IPS DF 6.9 (cell line): ENCODE results near the gene GULP1.

Source experiments
- DNase-seq: peaks from one replicate; pipeline ENCODE4 v3.0.0-alpha.2; 2013; ENCODE audit warnings: low read depth, low spot score
- H3K27ac ChIP-seq: one replicate; pipeline ENCODE4 v1.5.1; 2013; ENCODE audit warnings: low read length, control low read depth
- H3K27me3 ChIP-seq: 2 replicates; pipeline ENCODE4 v1.6.1; 2013; ENCODE audit warnings: mild to moderate bottlenecking, low read length; ENCODE audit not compliant: control insufficient read depth, insufficient read depth
- H3K36me3 ChIP-seq: 2 replicates; pipeline ENCODE4 v1.6.1; 2013; ENCODE audit warnings: low read length; ENCODE audit not compliant: control insufficient read depth, insufficient read depth
- H3K4me1 ChIP-seq: 2 replicates; pipeline ENCODE4 v1.6.1; 2013; ENCODE audit warnings: low read length; ENCODE audit not compliant: control insufficient read depth, insufficient read depth
- H3K4me3 ChIP-seq: 2 replicates; pipeline ENCODE4 v1.5.1; 2013; ENCODE audit warnings: mild to moderate bottlenecking, low read length
- H3K9me3 ChIP-seq: 2 replicates; pipeline ENCODE4 v1.6.1; 2013; ENCODE audit warnings: low read length, inconsistent platforms; ENCODE audit not compliant: control insufficient read depth, insufficient read depth
- WGBS: extraction: QIAGEN DNeasy Blood & Tissue Kit; methylation state at CpG from one replicate; pipeline ENCODE4 v1.1.7; 2013; ENCODE audit warnings: mixed read lengths, missing lambda C conversion rate; ENCODE audit not compliant: insufficient read length, insufficient coverage; 5-methylcytosine and 5-hydroxymethylcytosine counted together

Gene GULP1

DNA sequence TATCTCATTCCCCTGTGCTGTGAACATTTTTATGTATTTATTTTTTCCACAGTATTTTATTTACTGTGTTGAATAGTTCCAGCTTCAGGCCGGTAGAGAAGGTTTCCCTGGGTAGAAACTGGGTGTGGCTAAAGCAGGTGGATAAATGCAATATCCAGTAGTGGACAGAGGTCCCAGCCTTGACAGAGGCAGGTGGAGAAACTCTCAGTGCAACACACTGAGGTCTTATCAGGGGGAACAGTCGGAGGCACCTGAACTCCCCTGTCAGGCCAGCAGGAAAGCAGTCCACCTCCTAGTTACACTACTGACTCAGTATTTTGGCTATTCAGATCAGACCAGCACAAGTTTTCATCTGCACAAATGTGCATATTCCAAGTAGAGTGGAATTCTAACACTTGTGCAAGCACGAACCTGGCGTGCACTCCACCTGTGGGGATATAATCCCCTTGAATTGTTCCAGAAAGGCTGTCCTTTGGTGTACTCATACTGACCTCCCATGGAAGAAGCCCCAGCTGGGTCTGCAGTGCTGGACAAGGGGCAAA is 103.3 kb downstream of the GULP1 start:
- no peak overlapping the region for H3K27ac ChIP-seq
- H3K36me3 ChIP-seq: 0 out of 2 replicates have a peak, but pooled peaks cover under 1% of the 10 kb centered on the region
- H3K27me3 ChIP-seq: no peaks in the 10 kb centered on the region
- H3K9me3 ChIP-seq: no peaks in the 10 kb centered on the region
- no peak for DNase-seq
- no peak overlapping the region for H3K4me3 ChIP-seq
- WGBS: no CpG with 5 or more reads among the region's 4 CpGs
- peaks cover 7% of the 10 kb centered on the region for H3K4me1 ChIP-seq

DNA sequence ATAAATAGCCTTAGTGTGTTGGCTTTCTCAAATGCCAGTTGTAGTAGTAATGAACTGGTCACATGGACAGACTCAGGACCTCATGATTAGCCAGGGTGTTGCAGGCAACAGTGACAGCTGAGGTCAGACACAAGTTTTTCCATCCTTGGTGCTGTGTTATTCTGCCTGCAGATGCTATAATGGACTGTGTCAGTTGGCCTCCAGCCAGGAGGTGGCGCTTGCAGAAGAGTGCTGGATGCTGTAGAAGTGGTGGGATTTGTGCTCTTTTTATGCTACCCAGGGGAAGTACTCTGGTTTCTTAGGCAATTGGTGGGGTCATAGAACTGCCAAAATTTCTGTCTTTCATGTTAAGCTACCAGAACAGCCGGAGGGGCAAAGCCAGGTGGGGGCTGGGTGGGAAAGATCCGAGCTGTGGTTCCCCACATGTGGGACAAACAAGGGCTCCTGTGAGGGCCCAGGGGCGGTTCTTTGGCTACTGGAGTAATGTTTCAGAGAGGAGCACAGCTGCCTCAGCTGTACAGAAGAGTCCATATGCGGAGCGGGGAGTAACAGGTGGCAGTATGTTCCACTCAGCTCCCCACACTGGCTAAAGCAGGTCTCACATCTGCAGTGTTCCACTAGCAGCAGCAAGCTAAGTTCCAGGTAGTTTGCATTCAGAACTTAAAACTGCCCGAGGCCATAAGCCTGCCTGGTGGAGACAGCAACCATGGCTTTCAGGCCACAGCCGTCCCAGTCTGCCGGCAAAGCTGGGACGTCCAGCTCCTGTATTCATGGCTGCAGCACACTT is 104.4 kb downstream of the GULP1 start:
- Histone ChIP-seq H3K9me3 (no peaks in the 10 kb centered on the region), H3K27ac (no peak overlapping the region), H3K4me1 (peaks cover 7% of the 10 kb centered on the region), H3K27me3 (no peaks in the 10 kb centered on the region), H3K36me3 (no peaks in the 10 kb centered on the region), H3K4me3 (no peak overlapping the region)
- WGBS: no CpG with 5 or more reads among the region's 10 CpGs
- DNase-seq: no peak

GRCh38 chr2:188399159-188399558 is 107.5 kb downstream of the GULP1 start:
- WGBS: no CpG with 5 or more reads among the region's 3 CpGs
- no peak overlapping the region for H3K27ac ChIP-seq
- no peak for DNase-seq
- no peak overlapping the region for H3K4me3 ChIP-seq
- no peaks in the 10 kb centered on the region for H3K27me3 ChIP-seq
- H3K9me3 ChIP-seq: no peaks in the 10 kb centered on the region
- no peaks in the 10 kb centered on the region for H3K36me3 ChIP-seq
- peaks cover 7% of the 10 kb centered on the region for H3K4me1 ChIP-seq

DNA sequence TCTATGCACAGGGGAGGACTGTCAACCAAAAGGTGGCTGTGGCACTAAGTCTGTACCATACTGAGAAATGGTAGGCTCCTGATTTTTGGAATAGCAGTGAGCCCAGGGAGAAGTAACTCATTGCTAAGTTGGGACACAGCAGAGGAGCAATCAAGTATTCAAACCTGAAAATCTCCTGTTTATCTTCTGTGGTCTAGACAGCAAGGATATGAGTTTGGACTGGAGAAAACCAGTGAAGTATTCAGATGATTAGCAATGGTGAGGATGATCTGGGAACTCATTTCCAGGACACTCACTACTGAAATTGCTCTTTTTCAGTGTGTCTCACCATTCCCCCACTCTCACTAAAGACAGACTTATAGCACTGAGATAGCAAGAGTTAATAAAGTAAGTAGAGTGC is 112.0 kb downstream of the GULP1 start:
- no peak for DNase-seq
- H3K27me3 ChIP-seq: no peaks in the 10 kb centered on the region
- no peak overlapping the region for H3K4me3 ChIP-seq
- H3K36me3 ChIP-seq: no peaks in the 10 kb centered on the region; the same call in 1 of the 2 replicates
- H3K27ac ChIP-seq: no peak overlapping the region
- no peaks in the 10 kb centered on the region for H3K9me3 ChIP-seq
- no peaks in the 10 kb centered on the region; the same call in 1 of the 2 replicates for H3K4me1 ChIP-seq

DNA sequence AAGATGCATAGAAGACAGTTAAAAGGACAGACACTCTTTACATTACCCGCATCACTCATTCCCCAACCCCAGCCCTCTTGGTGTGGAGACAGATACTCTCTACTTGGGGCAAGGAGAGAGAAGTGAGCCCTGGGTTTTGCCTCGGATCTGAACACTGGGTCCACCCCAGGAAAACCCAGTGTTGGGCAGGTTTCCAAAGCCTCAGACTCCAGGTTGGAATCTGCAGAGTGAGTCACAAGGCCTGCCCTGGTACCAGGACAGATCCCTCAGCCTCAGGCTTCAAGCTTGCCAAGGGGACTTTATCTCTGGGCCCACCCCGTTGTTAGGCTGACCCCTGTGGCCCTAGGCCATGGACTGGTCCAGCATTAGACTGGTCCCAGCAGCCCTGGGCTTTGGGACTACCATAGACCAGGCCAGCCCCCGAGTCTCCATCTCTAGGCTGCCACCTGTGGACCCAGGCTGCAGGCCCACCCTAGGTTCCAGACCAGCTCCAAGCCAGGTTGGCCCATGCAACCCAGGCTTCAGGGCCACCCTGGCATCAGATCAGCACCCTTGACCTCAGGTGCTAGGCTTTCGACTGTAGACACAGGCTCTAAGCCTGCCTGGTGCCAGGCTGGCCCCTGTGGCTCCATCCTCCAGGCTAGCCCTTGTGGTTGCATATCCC is 112.8 kb downstream of the GULP1 start:
- H3K9me3 ChIP-seq: no peaks in the 10 kb centered on the region
- no peaks in the 10 kb centered on the region; the same call in 1 of the 2 replicates for H3K36me3 ChIP-seq
- no peak for DNase-seq
- no CpG with 5 or more reads among the region's 5 CpGs for WGBS
- no peaks in the 10 kb centered on the region for H3K27me3 ChIP-seq
- no peak overlapping the region for H3K27ac ChIP-seq
- H3K4me3 ChIP-seq: no peak overlapping the region
- no peaks in the 10 kb centered on the region; the same call in 1 of the 2 replicates for H3K4me1 ChIP-seq

- H3K27ac ChIP-seq: no peak overlapping the region
- no peak overlapping the region for H3K4me3 ChIP-seq
- no peaks in the 10 kb centered on the region; the same call in 1 of the 2 replicates for H3K36me3 ChIP-seq
- no peaks in the 10 kb centered on the region for H3K9me3 ChIP-seq
- no peak for DNase-seq
- H3K4me1 ChIP-seq: no peaks in the 10 kb centered on the region; the same call in 1 of the 2 replicates
- no CpG with 5 or more reads among the region's 1 CpG for WGBS
- no peaks in the 10 kb centered on the region for H3K27me3 ChIP-seq
These were observed 114.7 kb downstream of the GULP1 start for GRCh38 chr2:188406414-188406813.

DNA sequence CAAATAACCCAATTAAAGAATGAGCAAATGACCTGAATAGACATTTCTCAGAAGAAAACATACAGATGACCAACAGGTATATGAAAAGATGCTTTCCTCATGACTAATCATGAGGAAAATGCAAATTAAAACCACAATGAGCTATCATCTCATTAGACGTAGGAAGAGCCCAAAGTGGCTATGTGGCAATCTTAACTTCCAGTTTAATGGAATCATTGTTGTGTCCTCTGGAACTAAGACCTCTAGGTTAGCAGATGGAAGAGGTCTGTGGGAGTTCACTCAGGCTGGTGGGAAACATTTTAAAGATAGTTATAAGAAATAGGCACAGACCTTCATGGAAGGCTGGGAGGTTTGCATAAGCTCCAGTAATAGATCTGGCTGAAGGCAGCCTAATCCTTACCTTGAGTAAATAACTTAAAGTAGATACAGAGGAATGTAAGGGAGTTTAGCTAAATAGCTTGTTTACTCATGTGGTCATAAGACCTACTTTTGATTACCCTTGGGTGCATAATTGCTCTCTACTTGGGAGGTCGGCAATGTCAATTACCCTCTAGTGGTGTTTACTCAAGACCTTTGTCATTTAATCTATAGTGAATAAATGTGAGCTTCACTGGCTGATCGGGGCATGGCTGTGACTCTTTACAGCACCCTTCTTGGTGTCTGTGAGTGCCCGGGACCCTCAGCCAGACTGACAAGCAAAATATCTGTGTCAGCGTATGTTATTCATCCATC is 119.0 kb downstream of the GULP1 start:
- WGBS: no CpG with 5 or more reads among the region's 5 CpGs
- no peaks in the 10 kb centered on the region for H3K36me3 ChIP-seq
- no peak overlapping the region for H3K27ac ChIP-seq
- H3K4me3 ChIP-seq: no peak overlapping the region
- H3K9me3 ChIP-seq: no peaks in the 10 kb centered on the region
- H3K27me3 ChIP-seq: no peaks in the 10 kb centered on the region
- no peaks in the 10 kb centered on the region for H3K4me1 ChIP-seq
- DNase-seq: no peak

GRCh38 chr2:188412190-188412589 is 120.5 kb downstream of the GULP1 start:
- no peaks in the 10 kb centered on the region for H3K36me3 ChIP-seq
- H3K4me3 ChIP-seq: no peak overlapping the region
- no CpG with 5 or more reads among the region's 6 CpGs for WGBS
- H3K27me3 ChIP-seq: no peaks in the 10 kb centered on the region
- H3K9me3 ChIP-seq: no peaks in the 10 kb centered on the region
- H3K4me1 ChIP-seq: no peaks in the 10 kb centered on the region
- DNase-seq: no peak
- H3K27ac ChIP-seq: no peak overlapping the region

DNA sequence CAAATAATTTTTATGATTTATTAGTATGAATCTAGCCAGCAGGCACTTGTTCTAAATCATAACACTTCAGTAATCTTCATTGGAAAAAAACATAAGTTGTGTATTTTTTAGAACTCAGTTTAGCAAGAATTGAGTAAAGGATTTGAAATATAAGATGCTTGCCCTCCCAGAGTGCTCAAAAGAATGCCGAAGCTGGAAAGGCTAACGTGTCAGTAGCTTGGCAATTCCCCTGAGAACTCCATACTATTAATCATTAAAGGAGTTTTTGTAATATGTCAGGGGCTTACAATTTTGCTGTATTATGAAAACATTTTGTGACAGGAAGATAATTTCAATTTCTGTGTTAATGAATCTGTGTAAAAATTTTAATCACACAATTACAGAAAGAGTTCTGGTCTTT is 122.7 kb downstream of the GULP1 start:
- Histone ChIP-seq H3K9me3 (no peaks in the 10 kb centered on the region), H3K27ac (no peak overlapping the region), H3K4me3 (no peak overlapping the region), H3K36me3 (no peaks in the 10 kb centered on the region), H3K27me3 (no peaks in the 10 kb centered on the region), H3K4me1 (no peaks in the 10 kb centered on the region)
- no peak for DNase-seq
- no CpG with 5 or more reads among the region's 2 CpGs for WGBS
